K562 (cell line): ENCODE measurements around the gene NFATC3. TPM values are rescaled to one million over a fixed set of nuclear protein-coding genes. Genes with fewer than 3 reads are reported as not detected.

ENCODE experiments used
- ATAC-seq: fragments of 200-7000 bp; cut with Tn5 transposase; 3 replicates; pipeline ENCODE4 v1.9.1; 2020; ENCODE audit warnings: moderate library complexity
- BruUV-seq: library from RNA; stranded (reverse); fragments of 400-500 nt; replicated peaks from 2 replicates; lab custom pipeline; 2021; lab: Mats Ljungman, UMichigan
- CTCF ChIA-PET: fragments of 300-600 bp; formaldehyde crosslinking; extraction: SDS; loops from one replicate; lab custom pipeline; 2021; ENCODE audit warnings: low intra/inter-chr PET ratio; lab: Yijun Ruan, JAX
- POLR2A ChIA-PET: fragments of 300-600, 350-650 bp; sonication (Branson Sonifier 250); formaldehyde crosslinking; extraction: SDS; loops from one replicate; lab custom pipeline; 2021; ENCODE audit warnings: antibody characterized with exemption, inconsistent platforms; lab: Yijun Ruan, JAX
- DNase-seq, 4 experiments: peaks; one replicate each; pipeline versions ENCODE4 v3.0.0 to v3.0.0-alpha.2; 2011 to 2018; ENCODE audit warnings: low spot score in 3 of 4, mixed read lengths in 3 of 4; ENCODE audit errors: extremely low read depth in 1 of 4
- FAIRE-seq: peaks from 2 replicates; lab custom pipeline; 2011; peaks lifted over from hg19 to GRCh38; lab: Jason Lieb, UNC
- H2AFZ ChIP-seq: 2 replicates; pipeline ENCODE4 v1.6.0; 2011; ENCODE audit warnings: low read depth, low read length, control low read depth, inconsistent platforms
- H3K27ac ChIP-seq: fragments of 200-600 bp; 3 replicates; pipeline ENCODE4 v1.8.0; 2011; ENCODE audit warnings: low read depth, mild to moderate bottlenecking, control low read depth, inconsistent platforms, low read length, moderate library complexity, mixed read lengths; ENCODE audit errors: extremely low read depth
- H3K27me3 ChIP-seq, 2 experiments: fragments of 300-600 bp in 1 of 2; 2 replicates in 1 of 2; 3 replicates in 1 of 2; pipeline versions ENCODE4 v1.6.0 to v1.8.0; 2011; ENCODE audit warnings: inconsistent platforms in 2 of 2, low read length in 2 of 2, mild to moderate bottlenecking in 1 of 2, mixed read lengths in 1 of 2, moderate library complexity in 1 of 2; ENCODE audit not compliant: control insufficient read depth in 2 of 2, insufficient read depth in 2 of 2
- H3K36me3 ChIP-seq: fragments of 300-600 bp; 3 replicates; pipeline ENCODE4 v1.8.0; 2011; ENCODE audit warnings: mild to moderate bottlenecking, low read length, inconsistent platforms; ENCODE audit not compliant: control insufficient read depth, insufficient read depth
- H3K4me1 ChIP-seq, 2 experiments: fragments of 200-600 bp in 1 of 2; replicated peaks in 1 of 2; 2 replicates in 1 of 2; 3 replicates in 1 of 2; pipeline versions ENCODE4 v1.5.1 to v1.8.0; 2011; ENCODE audit warnings: inconsistent platforms in 2 of 2, low read length in 2 of 2, mild to moderate bottlenecking in 1 of 2, mixed read lengths in 1 of 2, moderate library complexity in 1 of 2; ENCODE audit not compliant: control insufficient read depth in 2 of 2, insufficient read depth in 2 of 2
- H3K4me2 ChIP-seq: 2 replicates; pipeline ENCODE4 v1.6.1; 2011; ENCODE audit warnings: low read length, control low read depth, inconsistent platforms, mixed read lengths; ENCODE audit not compliant: insufficient read depth
- H3K4me3 ChIP-seq: fragments of 200-600 bp; sonication (generic), shearing (Covaris generic); 2 replicates; pipeline ENCODE4 v1.5.1; 2016; ENCODE audit warnings: control low read depth, inconsistent platforms
- H3K79me2 ChIP-seq: fragments of 200-600 bp; 3 replicates; pipeline ENCODE4 v1.8.0; 2011; ENCODE audit warnings: low read length, inconsistent platforms; ENCODE audit not compliant: control insufficient read depth, insufficient read depth
- H3K9ac ChIP-seq, 2 experiments: 2 replicates each; pipeline versions ENCODE4 v1.6.0 to v1.6.1; 2011; ENCODE audit warnings: low read depth in 2 of 2, low read length in 2 of 2, control low read depth in 1 of 2, inconsistent platforms in 1 of 2, mild to moderate bottlenecking in 1 of 2, mixed read lengths in 1 of 2; ENCODE audit not compliant: insufficient read depth in 1 of 2
- H3K9me1 ChIP-seq: one replicate; pipeline ENCODE4 v1.6.0; 2011; ENCODE audit warnings: inconsistent platforms, mild to moderate bottlenecking, low read length, moderate library complexity; ENCODE audit not compliant: control insufficient read depth, insufficient read depth
- H3K9me3 ChIP-seq: replicated peaks from 2 replicates; pipeline ENCODE4 v1.5.1; 2011; ENCODE audit warnings: low read depth, low read length, inconsistent platforms; ENCODE audit not compliant: control insufficient read depth, insufficient read depth
- H4K20me1 ChIP-seq: replicated peaks from 2 replicates; pipeline ENCODE4 v1.6.1; 2011; ENCODE audit warnings: low read length, inconsistent platforms, mixed read lengths; ENCODE audit not compliant: control insufficient read depth, insufficient read depth
- HNRNPUL1 ChIP-seq: fragments of 200-400 bp; formaldehyde crosslinking; IDR thresholded peaks from 2 replicates; pipeline ENCODE4 v1.6.1; 2017; ENCODE audit warnings: low read length
- NBN ChIP-seq: fragments of 450-650 bp; IDR thresholded peaks from 2 replicates; pipeline ENCODE4 v1.6.1; 2016; ENCODE audit warnings: low read depth, mild to moderate bottlenecking
- RBM22 ChIP-seq: fragments of 200-400 bp; formaldehyde crosslinking; IDR thresholded peaks from 2 replicates; pipeline ENCODE4 v1.6.1; 2018; ENCODE audit warnings: low read length, low read depth; ENCODE audit not compliant: poor library complexity, severe bottlenecking
- WGBS: fragments of 100-300 bp; shearing (Covaris generic); methylation state at CpG from one replicate; pipeline ENCODE4 v1.1.6; 2016; ENCODE audit warnings: low coverage, mixed read lengths; ENCODE audit not compliant: insufficient coverage; ENCODE audit errors: missing lambda C conversion rate; 5-methylcytosine and 5-hydroxymethylcytosine counted together
- in situ Hi-C: fragments of 300-500 bp; cut with MboI; formaldehyde crosslinking; loops from 4 replicates; pipeline ENCODE4 v1.15.0; 2018; ENCODE audit warnings: inconsistent platforms, mixed read lengths
- intact Hi-C: fragments of 100-400 bp; cut with micrococcal nuclease; formaldehyde crosslinking; loops from 2 replicates; pipeline ENCODE4 v1.14.2; 2022
- polyA plus RNA-seq, 8 experiments: library from polyadenylated mRNA; depleted of rRNA in 4 of 8; stranded (reverse) in 5 of 8; unstranded in 3 of 8; fragments of >200 nt; fragmentation: Nextera tagmentation in 2 of 8; fragmentation: Illumina TruSeq in 1 of 8; extraction: Ambion mirVana in 2 of 8; extraction: Trizol in 1 of 8; gene quantifications; 2 replicates each; pipeline versions ENCODE4 v1.2.1 to v1.2.3, GENCODE V29; 2011 to 2014; ENCODE audit warnings: inconsistent platforms in 1 of 8, missing spikeins in 1 of 8
- total RNA-seq, 7 experiments: library from RNA; depleted of rRNA in 6 of 7; stranded (reverse); fragments of >200 nt in 6 of 7; fragmentation: Illumina TruSeq in 2 of 7; extraction: Trizol in 2 of 7; gene quantifications; 2 replicates each; pipeline versions ENCODE4 v1.2.1 to v1.2.3, GENCODE V29; 2011 to 2021; ENCODE audit warnings: low replicate concordance in 1 of 7
- TF ChIP-seq, protein P1 (sequence below): fragments of 450-650 bp; conservative IDR thresholded peaks from 2 replicates; pipeline ENCODE4 v1.6.1; 2016; ENCODE audit warnings: missing genetic modification characterization, low read depth, mild to moderate bottlenecking, missing compliant biosample characterization, moderate library complexity
- TF ChIP-seq, protein P2 (sequence below), 3 experiments: fragments of 200-800 bp in 1 of 3; fragments of 250-450 bp in 1 of 3; fragments of 450-650 bp in 1 of 3; sonication (Bioruptor Pico) in 1 of 3; sonication (Bioruptor generic) in 1 of 3; formaldehyde crosslinking in 1 of 3; IDR thresholded peaks; 2 replicates each; pipeline versions ENCODE4 v1.6.1 to v1.8.0; 2016 to 2022; ENCODE audit warnings: mild to moderate bottlenecking in 2 of 3, missing genetic modification characterization in 2 of 3, missing compliant biosample characterization in 1 of 3, moderate library complexity in 1 of 3
- TF ChIP-seq, protein P3 (sequence below): sonication (generic); formaldehyde crosslinking; IDR thresholded peaks from 2 replicates; pipeline ENCODE4 v1.8.1; 2023; ENCODE audit warnings: mild to moderate bottlenecking, missing genetic modification reagents

The NFATC3 gene
- total and polyA plus RNA-seq, 9 of the 15 experiments (the other 6 are each of a cell fraction or from before 2014, with no cell fraction given) = 15.7 to 98.4 (median 59.4) TPM

DNA sequence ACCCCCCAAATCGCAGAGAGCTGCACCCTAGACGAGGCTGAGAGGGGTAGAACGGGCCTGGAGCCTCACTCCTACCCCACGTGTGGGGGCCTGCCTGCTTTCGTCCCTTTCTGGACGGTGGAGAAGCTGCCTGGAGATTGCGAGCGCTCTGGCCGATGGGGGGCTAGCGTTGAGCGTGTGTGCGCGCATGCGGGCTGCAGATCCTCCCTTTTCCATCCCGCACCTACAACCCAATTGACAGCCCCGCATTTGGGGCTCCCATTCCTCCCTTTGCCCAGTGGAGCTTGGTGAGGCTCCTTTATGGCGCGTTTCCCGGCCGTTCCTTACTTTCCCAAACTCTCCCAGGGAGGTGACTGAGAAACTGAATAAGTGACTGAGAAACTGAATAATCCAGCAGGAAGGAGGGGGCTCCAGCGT is 151.7 kb downstream of the NFATC3 start:
- H3K9ac ChIP-seq = no peak overlapping the region
- H3K9me3 ChIP-seq = peaks cover 7% of the 10 kb centered on the region
- H3K4me3 ChIP-seq = no peak overlapping the region
- H3K4me2 ChIP-seq = no peak overlapping the region
- H3K79me2 ChIP-seq = no peaks in the 10 kb centered on the region
- FAIRE-seq = no peak
- no peaks in the 10 kb centered on the region for H3K9me1 ChIP-seq
- H3K36me3 ChIP-seq = peaks cover 3% of the 10 kb centered on the region; the same call in 2 of the 3 replicates
- intact Hi-C loops = no loop called here
- TF ChIP-seq NBN = no peak
- TF ChIP-seq, protein P1, sequence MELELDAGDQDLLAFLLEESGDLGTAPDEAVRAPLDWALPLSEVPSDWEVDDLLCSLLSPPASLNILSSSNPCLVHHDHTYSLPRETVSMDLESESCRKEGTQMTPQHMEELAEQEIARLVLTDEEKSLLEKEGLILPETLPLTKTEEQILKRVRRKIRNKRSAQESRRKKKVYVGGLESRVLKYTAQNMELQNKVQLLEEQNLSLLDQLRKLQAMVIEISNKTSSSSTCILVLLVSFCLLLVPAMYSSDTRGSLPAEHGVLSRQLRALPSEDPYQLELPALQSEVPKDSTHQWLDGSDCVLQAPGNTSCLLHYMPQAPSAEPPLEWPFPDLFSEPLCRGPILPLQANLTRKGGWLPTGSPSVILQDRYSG = no peak
- TF ChIP-seq, all 486 proteins: peak for 0
- H2AFZ ChIP-seq = no peak overlapping the region
- ATAC-seq (no peak), DNase-seq (no peak)
- ChIA-PET POLR2A (no interaction called here), CTCF (no interaction called here)
- H3K27me3 ChIP-seq = no peaks in the 10 kb centered on the region
- no peaks in the 10 kb centered on the region for H4K20me1 ChIP-seq
- no peak overlapping the region for H3K27ac ChIP-seq
- 97% methylated on average over 17 of the region's 21 CpGs for WGBS
- in situ Hi-C loops = no loop called here
- no TSS peak for BruUV-seq
- peaks cover 0 to 13% of the 10 kb centered on the region in 2 experiments; a peak in 1 of 5 replicates for H3K4me1 ChIP-seq

DNA sequence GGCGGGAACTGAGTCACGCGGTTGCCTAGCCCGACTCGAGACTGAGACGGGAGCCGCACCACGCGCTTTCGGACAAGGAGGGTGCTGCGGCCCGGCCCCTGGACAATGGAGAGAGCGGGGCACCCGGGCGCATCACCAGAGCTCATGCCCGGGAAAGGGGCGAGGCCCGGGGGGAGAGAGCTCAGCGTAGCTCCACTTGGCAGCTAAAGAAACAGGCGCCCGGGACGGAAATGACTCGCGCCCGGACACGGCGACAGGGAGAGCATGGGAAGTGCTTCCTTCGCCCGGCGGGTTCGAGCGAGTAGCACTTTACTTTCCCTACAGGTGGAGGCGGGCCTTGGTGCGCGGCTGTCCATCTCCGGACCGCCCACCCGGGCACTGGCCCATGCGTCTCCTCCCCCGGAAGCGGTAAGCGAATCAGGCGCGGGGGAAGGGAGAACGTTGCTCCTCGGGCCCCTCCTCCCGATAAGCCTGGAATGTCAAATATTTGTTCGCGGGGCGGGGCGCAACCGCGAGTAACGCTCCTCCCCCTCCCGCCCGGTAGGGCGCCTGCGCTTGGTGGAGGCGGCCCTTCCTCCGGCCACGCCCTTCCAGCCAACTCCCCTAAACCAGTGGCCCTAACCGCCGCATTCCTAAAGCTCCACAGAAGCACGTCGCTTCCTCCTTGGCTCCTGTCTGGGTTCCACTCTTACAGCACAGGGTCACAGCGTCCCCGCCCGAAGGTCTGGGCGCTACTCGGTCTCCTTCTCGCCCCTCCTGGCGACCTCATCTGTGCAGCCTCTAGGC is 152.3 kb downstream of the NFATC3 start:
- Histone ChIP-seq H3K9ac (no peak overlapping the region), H3K4me1 (peaks cover 0 to 8% of the 10 kb centered on the region in 2 experiments; a peak in 1 of 5 replicates), H3K9me3 (peaks cover 7% of the 10 kb centered on the region), H4K20me1 (no peaks in the 10 kb centered on the region), H3K4me3 (no peak overlapping the region), H3K36me3 (no peaks in the 10 kb centered on the region), H3K27me3 (no peaks in the 10 kb centered on the region), H3K27ac (no peak overlapping the region), H3K79me2 (no peaks in the 10 kb centered on the region), H3K9me1 (no peaks in the 10 kb centered on the region), H3K4me2 (no peak overlapping the region), H2AFZ (no peak overlapping the region)
- FAIRE-seq (no peak), ATAC-seq (no peak), DNase-seq (peak in 2 of 4 experiments; percentile 37 to 58)
- ChIA-PET CTCF (no interaction called here), POLR2A (no interaction called here)
- in situ Hi-C loops (no loop called here), intact Hi-C loops (no loop called here)
- 95% methylated on average over 34 of the region's 72 CpGs for WGBS
- BruUV-seq = no TSS peak
- TF ChIP-seq, protein P2, sequence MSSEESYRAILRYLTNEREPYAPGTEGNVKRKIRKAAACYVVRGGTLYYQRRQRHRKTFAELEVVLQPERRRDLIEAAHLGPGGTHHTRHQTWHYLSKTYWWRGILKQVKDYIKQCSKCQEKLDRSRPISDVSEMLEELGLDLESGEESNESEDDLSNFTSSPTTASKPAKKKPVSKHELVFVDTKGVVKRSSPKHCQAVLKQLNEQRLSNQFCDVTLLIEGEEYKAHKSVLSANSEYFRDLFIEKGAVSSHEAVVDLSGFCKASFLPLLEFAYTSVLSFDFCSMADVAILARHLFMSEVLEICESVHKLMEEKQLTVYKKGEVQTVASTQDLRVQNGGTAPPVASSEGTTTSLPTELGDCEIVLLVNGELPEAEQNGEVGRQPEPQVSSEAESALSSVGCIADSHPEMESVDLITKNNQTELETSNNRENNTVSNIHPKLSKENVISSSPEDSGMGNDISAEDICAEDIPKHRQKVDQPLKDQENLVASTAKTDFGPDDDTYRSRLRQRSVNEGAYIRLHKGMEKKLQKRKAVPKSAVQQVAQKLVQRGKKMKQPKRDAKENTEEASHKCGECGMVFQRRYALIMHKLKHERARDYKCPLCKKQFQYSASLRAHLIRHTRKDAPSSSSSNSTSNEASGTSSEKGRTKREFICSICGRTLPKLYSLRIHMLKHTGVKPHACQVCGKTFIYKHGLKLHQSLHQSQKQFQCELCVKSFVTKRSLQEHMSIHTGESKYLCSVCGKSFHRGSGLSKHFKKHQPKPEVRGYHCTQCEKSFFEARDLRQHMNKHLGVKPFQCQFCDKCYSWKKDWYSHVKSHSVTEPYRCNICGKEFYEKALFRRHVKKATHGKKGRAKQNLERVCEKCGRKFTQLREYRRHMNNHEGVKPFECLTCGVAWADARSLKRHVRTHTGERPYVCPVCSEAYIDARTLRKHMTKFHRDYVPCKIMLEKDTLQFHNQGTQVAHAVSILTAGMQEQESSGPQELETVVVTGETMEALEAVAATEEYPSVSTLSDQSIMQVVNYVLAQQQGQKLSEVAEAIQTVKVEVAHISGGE (CRISPR knock-in tag; IDR thresholded peaks at IDR 0.05) = peak in 1 of 3 experiments; percentile 94; a peak in 2 of 6 replicates
- TF ChIP-seq RBM22 = peak; percentile 17
- no peak for TF ChIP-seq HNRNPUL1
- TF ChIP-seq, protein P3, sequence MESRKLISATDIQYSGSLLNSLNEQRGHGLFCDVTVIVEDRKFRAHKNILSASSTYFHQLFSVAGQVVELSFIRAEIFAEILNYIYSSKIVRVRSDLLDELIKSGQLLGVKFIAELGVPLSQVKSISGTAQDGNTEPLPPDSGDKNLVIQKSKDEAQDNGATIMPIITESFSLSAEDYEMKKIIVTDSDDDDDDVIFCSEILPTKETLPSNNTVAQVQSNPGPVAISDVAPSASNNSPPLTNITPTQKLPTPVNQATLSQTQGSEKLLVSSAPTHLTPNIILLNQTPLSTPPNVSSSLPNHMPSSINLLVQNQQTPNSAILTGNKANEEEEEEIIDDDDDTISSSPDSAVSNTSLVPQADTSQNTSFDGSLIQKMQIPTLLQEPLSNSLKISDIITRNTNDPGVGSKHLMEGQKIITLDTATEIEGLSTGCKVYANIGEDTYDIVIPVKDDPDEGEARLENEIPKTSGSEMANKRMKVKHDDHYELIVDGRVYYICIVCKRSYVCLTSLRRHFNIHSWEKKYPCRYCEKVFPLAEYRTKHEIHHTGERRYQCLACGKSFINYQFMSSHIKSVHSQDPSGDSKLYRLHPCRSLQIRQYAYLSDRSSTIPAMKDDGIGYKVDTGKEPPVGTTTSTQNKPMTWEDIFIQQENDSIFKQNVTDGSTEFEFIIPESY = peak; percentile 97
